Measurements from ENCODE around the gene TMC5. TPM values are rescaled to one million over a fixed set of nuclear protein-coding genes. Genes with fewer than 3 reads are reported as not detected.

Gene TMC5
- total RNA-seq, 2 donors from 2014 or later = not detected

- Mint-ChIP-seq H3K27me3 (peaks cover 10 to 35% of the 10 kb centered on the region in 2 donors), H3K4me1 (ENCODE audit: low read depth in 2 of 2) (no peaks in the 10 kb centered on the region), H3K9me3 (no peaks in the 10 kb centered on the region), H3K36me3 (no peaks in the 10 kb centered on the region), H3K4me3 (no peak overlapping the region), H3K27ac (no peak overlapping the region)
- ATAC-seq (no peak), DNase-seq (ENCODE audit: low spot score) (no peak)
Measured at GRCh38 chr16:19450186-19450585, 32.5 kb downstream of the TMC5 start.

DNA sequence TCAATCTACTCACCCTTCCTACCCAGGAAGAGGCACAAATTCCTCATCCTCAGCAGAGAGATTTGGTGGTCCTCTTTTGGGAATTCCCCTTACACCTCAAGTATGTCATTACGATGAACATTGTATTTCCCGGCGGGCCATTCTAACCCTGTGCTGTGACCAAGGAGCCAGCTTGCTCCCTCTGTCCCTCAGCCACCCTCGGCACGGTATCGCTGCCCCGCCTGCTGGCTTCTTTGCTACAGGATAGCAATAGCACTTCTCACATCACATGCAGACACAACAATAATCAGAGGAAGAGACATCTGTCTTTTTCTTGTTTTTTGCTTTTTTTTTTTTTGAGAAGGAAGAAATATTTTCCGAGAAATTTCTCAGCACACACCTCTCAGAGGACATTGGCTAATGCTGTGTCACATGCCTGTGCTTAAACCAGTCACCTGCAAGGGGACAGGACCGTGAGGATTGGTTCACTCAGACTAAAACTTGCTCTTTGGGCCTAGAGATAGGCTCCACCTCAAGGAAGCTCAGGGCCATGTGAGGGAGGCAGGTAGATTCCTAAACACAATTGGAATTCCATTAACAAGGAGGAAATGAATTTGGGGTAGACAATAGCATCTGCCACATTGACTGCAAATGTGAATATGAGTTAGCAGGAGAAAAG lies 41.2 kb downstream of the TMC5 start:
- no peak for ATAC-seq
- peaks cover 9 to 20% of the 10 kb centered on the region in 2 donors for H3K27me3 Mint-ChIP-seq

DNA sequence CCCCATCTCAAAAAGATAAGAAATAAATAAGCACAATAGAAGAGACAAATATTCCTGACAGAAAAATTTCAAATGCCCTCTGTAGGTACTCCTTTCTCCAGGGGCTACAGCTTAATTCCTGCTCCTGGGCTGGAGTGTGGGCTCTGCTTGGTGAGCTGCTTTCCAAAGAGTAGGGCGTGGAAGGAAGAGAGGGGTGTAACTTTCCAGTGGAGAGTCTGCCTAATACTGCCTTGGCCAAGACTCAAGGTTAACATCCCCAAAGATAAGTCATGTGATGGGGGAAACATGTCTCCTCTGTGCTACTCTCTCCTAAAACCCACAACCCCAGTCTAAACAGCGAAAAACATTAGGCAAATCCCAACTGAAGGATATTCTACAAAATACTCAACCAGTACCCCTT lies 42.7 kb downstream of the TMC5 start:
- H3K4me3 Mint-ChIP-seq = no peak overlapping the region
- H3K4me1 Mint-ChIP-seq (ENCODE audit: low read depth in 2 of 2) = no peaks in the 10 kb centered on the region
- peaks cover 9 to 20% of the 10 kb centered on the region in 2 donors for H3K27me3 Mint-ChIP-seq
- DNase-seq (ENCODE audit: low spot score) (no peak), ATAC-seq (no peak)
- H3K27ac Mint-ChIP-seq = no peak overlapping the region
- no peaks in the 10 kb centered on the region for H3K36me3 Mint-ChIP-seq
- H3K9me3 Mint-ChIP-seq = no peaks in the 10 kb centered on the region

More for the DNA sequence above, 41.2 kb downstream of the TMC5 start:
- DNase-seq (ENCODE audit: low spot score) = no peak
- Mint-ChIP-seq H3K36me3 (no peaks in the 10 kb centered on the region), H3K27ac (no peak overlapping the region), H3K9me3 (no peaks in the 10 kb centered on the region), H3K4me1 (ENCODE audit: low read depth in 2 of 2) (no peaks in the 10 kb centered on the region), H3K4me3 (no peak overlapping the region)

GRCh38 chr16:19463468-19464315 lies 46.0 kb downstream of the TMC5 start:
- H3K36me3 Mint-ChIP-seq = no peaks in the 10 kb centered on the region
- ATAC-seq = no peak
- no peaks in the 10 kb centered on the region for H3K9me3 Mint-ChIP-seq
- no peak for DNase-seq (ENCODE audit: low spot score)
- no peaks in the 10 kb centered on the region for H3K4me1 Mint-ChIP-seq (ENCODE audit: low read depth in 2 of 2)
- no peak overlapping the region for H3K27ac Mint-ChIP-seq
- peaks cover 7 to 15% of the 10 kb centered on the region in 2 donors for H3K27me3 Mint-ChIP-seq
- H3K4me3 Mint-ChIP-seq = no peak overlapping the region

DNA sequence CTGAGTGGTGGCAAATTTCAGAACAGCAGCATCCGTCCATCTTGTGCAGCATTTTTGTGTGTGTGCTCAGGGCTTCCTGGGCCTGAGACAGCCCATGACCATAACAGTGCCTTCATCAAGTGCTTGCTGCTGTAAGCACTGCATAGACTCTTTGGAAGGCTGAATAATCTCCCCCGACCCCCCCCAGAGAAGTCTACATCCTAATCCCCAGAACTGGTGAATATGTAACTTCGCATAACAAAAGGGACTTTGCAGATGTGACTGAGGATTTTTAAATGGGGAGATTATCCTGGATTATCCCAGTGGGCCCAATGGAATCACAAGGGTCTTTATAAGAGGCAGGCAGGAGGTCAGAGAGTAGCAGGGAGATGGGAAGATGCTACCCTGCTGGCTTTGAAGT lies 50.6 kb downstream of the TMC5 start:
- Mint-ChIP-seq H3K4me3 (no peak overlapping the region), H3K27ac (no peak overlapping the region), H3K27me3 (no peaks in the 10 kb centered on the region), H3K4me1 (ENCODE audit: low read depth in 2 of 2) (no peaks in the 10 kb centered on the region), H3K36me3 (no peaks in the 10 kb centered on the region), H3K9me3 (no peaks in the 10 kb centered on the region)
- ATAC-seq (no peak), DNase-seq (ENCODE audit: low spot score) (no peak)

- peak in 1 of 2 donors; percentile 20 for ATAC-seq
- Mint-ChIP-seq H3K4me1 (ENCODE audit: low read depth in 2 of 2) (no peaks in the 10 kb centered on the region), H3K27me3 (peaks cover 7 to 8% of the 10 kb centered on the region in 2 donors), H3K4me3 (no peak overlapping the region), H3K27ac (no peak overlapping the region), H3K36me3 (no peaks in the 10 kb centered on the region), H3K9me3 (no peaks in the 10 kb centered on the region)
- DNase-seq (ENCODE audit: low spot score) = no peak
Measured at GRCh38 chr16:19472482-19472881, 54.8 kb downstream of the TMC5 start.

- Mint-ChIP-seq H3K9me3 (no peaks in the 10 kb centered on the region), H3K27ac (no peak overlapping the region), H3K4me1 (ENCODE audit: low read depth in 2 of 2) (no peaks in the 10 kb centered on the region), H3K4me3 (no peak overlapping the region), H3K27me3 (peaks cover 14 to 20% of the 10 kb centered on the region in 2 donors), H3K36me3 (no peaks in the 10 kb centered on the region)
- ATAC-seq (no peak), DNase-seq (ENCODE audit: low spot score) (no peak)
Measured at GRCh38 chr16:19474617-19475016, 56.9 kb downstream of the TMC5 start.

DNA sequence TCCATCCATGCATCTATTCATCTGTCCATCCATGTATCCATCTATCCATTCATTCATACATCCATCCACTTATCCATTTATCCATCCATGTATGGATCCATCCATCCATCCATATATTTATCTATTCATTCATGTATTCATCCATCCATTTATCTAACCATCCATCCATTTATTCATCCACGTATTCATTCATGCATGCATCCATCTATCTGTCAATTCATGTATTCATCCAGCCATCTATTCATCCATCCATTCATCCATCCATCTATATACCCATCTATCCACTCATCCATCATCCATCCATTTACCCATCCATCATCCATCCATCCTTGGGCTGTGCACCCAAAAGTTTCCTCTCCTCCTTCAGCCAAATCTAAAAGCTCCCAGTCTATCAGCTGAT lies 60.8 kb downstream of the TMC5 start:
- no peaks in the 10 kb centered on the region for H3K9me3 Mint-ChIP-seq
- H3K4me1 Mint-ChIP-seq (ENCODE audit: low read depth in 2 of 2) = no peaks in the 10 kb centered on the region
- ATAC-seq (no peak), DNase-seq (ENCODE audit: low spot score) (no peak)
- H3K27ac Mint-ChIP-seq = no peak overlapping the region
- H3K27me3 Mint-ChIP-seq = peaks cover 14 to 20% of the 10 kb centered on the region in 2 donors
- H3K36me3 Mint-ChIP-seq = no peaks in the 10 kb centered on the region
- H3K4me3 Mint-ChIP-seq = no peak overlapping the region

GRCh38 chr16:19479302-19479721 lies 61.6 kb downstream of the TMC5 start:
- H3K27ac Mint-ChIP-seq = no peak overlapping the region
- no peak for DNase-seq (ENCODE audit: low spot score)
- H3K4me3 Mint-ChIP-seq = no peak overlapping the region
- H3K9me3 Mint-ChIP-seq = no peaks in the 10 kb centered on the region
- H3K4me1 Mint-ChIP-seq (ENCODE audit: low read depth in 2 of 2) = no peaks in the 10 kb centered on the region
- ATAC-seq = no peak
- H3K27me3 Mint-ChIP-seq = peaks cover 14 to 20% of the 10 kb centered on the region in 2 donors
- no peaks in the 10 kb centered on the region for H3K36me3 Mint-ChIP-seq

DNA sequence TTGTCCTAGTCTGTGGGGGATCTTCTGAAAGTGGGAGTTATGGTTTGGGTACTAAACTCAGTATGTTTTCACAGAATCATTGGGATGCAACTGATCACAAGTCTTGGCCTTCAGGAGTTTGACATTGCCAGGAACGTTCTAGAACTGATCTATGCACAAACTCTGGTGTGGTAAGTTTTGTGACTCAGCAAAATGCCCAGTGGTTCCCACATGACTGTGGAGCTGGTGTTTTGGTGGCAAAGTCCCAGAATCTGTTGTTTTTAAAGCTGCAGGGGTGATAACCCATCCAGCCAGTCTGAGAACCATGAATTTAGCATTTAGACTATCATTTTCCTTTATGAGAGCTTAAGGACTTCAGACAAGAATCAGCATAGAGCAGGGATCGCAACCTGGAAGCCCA lies 63.6 kb downstream of the TMC5 start:
- no peaks in the 10 kb centered on the region for H3K9me3 Mint-ChIP-seq
- peaks cover 9 to 17% of the 10 kb centered on the region in 2 donors for H3K27me3 Mint-ChIP-seq
- H3K27ac Mint-ChIP-seq = no peak overlapping the region
- no peaks in the 10 kb centered on the region for H3K36me3 Mint-ChIP-seq
- no peaks in the 10 kb centered on the region for H3K4me1 Mint-ChIP-seq (ENCODE audit: low read depth in 2 of 2)
- DNase-seq (ENCODE audit: low spot score) (no peak), ATAC-seq (no peak)
- no peak overlapping the region for H3K4me3 Mint-ChIP-seq

DNA sequence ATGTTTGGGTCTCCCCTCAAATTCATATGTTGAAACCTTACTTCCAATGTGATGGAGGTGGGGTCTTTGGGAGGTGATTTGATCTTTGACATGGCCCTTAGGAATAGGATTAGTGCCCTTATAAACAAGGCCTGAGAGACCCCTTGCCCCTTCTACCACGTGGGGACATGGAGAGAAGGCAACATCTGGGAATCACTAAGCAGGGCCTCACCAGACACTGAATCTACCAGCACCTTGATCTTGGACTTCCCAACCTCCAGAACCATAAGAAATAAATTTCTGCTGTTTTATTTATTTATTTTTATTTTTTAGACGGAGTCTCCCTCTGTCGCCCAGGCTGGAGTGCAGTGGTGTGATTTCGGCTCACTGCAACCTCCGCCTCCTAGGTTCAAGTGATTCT lies 64.1 kb downstream of the TMC5 start:
- Mint-ChIP-seq H3K4me3 (no peak overlapping the region), H3K4me1 (ENCODE audit: low read depth in 2 of 2) (no peaks in the 10 kb centered on the region), H3K27me3 (peaks cover 6 to 13% of the 10 kb centered on the region in 2 donors), H3K9me3 (no peaks in the 10 kb centered on the region), H3K36me3 (no peaks in the 10 kb centered on the region), H3K27ac (no peak overlapping the region)
- no peak for DNase-seq (ENCODE audit: low spot score)
- ATAC-seq = no peak

- Mint-ChIP-seq H3K4me1 (ENCODE audit: low read depth in 2 of 2) (no peaks in the 10 kb centered on the region), H3K9me3 (no peaks in the 10 kb centered on the region), H3K4me3 (no peak overlapping the region), H3K36me3 (no peaks in the 10 kb centered on the region), H3K27ac (no peak overlapping the region), H3K27me3 (peaks cover 6 to 13% of the 10 kb centered on the region in 2 donors)
- no peak for DNase-seq (ENCODE audit: low spot score)
- no peak for ATAC-seq
Measured at GRCh38 chr16:19482291-19482690, 64.6 kb downstream of the TMC5 start.

- H3K36me3 Mint-ChIP-seq = no peaks in the 10 kb centered on the region
- no peak overlapping the region for H3K4me3 Mint-ChIP-seq
- H3K9me3 Mint-ChIP-seq = no peaks in the 10 kb centered on the region
- H3K27ac Mint-ChIP-seq = no peak overlapping the region
- peaks cover 2% of the 10 kb centered on the region in 2 donors for H3K27me3 Mint-ChIP-seq
- ATAC-seq = no peak
- DNase-seq (ENCODE audit: low spot score) = no peak
- H3K4me1 Mint-ChIP-seq (ENCODE audit: low read depth in 2 of 2) = no peaks in the 10 kb centered on the region
Measured at GRCh38 chr16:19484096-19484495, 66.4 kb downstream of the TMC5 start.

DNA sequence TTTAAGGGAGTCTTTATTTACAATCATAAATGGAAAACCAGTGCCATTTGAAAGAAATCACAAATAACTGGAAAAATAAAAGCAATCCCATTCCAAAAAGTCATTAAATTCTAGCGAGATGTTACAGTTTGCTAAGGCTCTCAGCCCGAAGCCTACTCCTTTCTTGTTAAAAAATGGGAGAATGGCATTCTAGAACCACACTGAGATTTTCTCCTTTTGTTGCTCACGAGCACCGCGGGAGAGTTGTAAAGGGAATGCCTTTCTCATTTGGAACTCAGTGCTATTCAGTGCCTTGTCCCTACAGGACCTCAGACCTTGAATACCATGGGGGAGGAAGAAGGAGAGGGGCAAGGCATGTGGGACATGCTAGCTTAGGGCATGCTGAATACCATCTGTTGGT lies 67.9 kb downstream of the TMC5 start:
- Mint-ChIP-seq H3K27me3 (peaks cover 0 to 2% of the 10 kb centered on the region in 2 donors), H3K27ac (no peak overlapping the region), H3K4me3 (no peak overlapping the region), H3K9me3 (no peaks in the 10 kb centered on the region), H3K4me1 (ENCODE audit: low read depth in 2 of 2) (no peaks in the 10 kb centered on the region), H3K36me3 (no peaks in the 10 kb centered on the region)
- no peak for DNase-seq (ENCODE audit: low spot score)
- no peak for ATAC-seq
